ENCODE measurements around the gene RILP.

RILP gene

DNA sequence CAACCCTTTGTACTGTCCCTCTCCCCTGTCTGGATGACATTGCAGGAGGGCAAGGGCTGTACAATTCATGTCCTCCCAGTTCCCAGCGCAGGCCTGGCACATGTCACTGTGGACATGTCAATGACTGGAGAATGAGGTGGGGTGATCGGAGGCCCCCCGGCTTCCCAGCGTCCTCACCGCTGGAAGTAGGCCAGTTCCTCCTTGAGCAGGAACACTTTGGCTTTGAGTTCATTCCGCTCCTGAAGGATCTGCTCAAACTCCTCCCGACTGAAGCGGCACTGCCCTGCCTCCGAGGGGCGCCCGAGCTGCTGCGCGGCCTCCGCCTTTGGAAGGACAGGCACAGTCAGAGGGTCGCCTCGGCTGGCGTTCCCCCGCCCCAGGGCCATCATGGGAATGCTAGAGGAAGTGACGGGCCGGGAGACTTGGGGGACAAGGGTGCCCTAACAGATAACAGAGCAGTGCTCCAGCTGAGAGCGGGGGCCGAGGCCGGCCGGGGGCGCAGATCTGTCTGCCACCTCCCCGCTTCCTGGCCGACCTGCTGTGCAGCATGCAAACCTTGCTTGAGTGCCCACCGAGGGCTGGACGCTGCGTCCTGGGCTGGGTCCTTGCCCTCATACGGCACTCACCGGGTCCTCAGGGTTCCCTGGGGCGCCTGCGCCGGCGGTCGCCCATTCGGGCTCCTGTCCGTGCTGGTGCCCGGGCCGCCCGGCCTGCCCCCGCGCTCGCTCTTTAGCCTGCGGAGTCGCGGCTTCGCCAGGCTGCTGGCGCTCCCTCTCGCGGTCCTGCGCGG lies 1.3 kb downstream of the RILP start:
- DNase-seq, result peak in 1 of 2 donors; percentile 36

DNA sequence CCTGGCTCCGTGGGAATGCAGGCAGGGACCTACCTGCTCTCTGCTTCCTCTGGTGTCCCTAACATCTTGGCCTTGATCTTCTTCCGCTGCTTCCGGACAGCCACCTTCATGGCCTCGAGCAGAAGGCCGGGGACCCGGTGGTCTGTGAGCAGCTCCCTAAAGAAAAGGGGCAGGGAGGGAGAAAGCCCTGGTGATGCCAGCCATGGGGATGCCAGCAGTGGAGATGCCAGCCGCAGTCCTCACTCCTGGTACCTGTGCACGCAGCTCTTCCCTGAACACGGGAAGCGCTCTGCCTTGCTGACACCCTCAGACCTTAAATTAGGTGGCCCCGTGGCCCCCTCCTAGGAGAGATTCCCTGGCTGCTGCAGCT lies 1.9 kb downstream of the RILP start:
- no peak for DNase-seq

DNA sequence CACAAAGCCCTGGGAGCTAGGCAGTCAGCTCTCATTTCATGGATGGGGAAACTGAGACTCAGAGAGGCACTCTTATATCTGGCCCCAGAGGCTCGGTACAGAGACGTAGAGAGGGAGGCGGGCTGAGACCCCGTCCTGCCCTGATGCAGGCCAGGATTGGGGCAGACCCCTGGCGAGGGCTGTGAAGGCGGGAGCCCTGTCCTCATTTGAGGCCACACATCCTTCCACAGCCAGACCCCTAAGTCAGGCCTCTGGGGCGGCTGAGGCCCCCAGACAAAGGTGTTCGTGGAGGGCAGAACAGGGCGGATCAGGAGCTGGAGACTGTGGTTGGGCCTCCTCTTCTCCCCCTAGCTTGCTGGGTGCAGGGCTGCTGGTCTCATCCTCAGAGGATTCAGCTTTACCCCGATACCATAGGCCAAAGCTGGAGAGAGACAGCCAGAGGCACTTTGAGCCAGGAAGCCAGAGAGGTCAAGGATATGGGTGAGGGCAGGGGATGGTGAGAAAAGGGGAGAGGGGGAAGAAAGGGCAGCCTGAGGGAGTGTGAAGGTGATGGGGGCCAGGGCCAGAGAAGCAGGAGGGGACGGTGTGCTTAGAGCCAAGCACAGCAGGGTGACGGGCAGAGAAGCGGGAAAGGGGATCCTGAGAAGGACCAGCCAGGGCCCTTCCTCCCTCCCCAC lies 3.3 kb downstream of the RILP start:
- no peak for DNase-seq

DNA sequence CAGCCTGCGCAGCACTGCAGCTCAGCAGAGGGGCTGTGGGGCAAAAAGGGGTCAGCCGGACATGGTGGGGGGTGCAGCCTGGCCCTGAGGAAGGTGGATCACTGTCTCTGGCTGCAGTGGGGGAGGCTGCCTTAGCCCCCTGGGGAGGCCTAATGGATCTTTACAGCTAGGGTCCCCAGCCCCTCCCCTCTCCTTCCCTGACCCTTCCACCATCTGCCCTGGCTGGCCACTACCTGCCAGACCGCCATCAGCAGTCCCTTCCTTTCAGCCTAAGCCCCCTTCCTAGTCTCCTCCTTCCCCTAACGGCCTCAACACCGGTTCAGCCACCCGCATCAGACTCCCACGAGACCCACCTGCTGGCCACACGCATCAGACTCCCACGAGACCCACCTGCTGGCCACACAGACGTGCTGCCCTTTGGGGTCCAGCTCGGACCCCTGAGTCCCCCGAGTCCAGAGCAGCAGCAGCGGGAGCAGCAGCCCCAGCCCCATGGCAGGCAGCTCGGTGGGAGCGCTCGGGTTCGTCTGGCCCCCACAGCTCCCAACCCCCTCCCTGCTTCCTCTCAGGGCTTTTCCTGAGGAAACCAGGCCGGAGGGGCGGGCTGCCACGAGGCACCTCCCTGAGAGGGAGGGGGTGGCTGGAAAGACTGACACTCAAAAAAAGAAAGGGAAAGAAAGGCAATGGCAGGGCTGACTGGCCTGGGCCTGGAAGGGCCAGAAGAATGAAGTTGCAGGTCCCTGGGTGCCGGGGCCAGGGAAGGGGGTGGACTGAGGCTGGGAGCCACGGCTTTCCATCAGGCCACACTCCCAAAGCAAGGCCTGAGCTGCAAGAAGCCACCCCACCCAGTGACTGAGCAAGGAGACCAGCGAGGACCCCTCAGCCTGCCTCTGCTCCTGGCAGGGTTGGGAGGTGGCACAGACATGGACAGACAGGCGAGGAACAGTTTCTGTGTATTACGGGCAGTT lies 4.2 kb downstream of the RILP start, which contains the start of gene SCARF1:
Gene SCARF1 (minus strand): TSS at position 526 of the 965 bp plus-strand sequence. CDS start 35 bp downstream, at position 491.
- DNase-seq, result peak; percentile 73 to 79

DNA sequence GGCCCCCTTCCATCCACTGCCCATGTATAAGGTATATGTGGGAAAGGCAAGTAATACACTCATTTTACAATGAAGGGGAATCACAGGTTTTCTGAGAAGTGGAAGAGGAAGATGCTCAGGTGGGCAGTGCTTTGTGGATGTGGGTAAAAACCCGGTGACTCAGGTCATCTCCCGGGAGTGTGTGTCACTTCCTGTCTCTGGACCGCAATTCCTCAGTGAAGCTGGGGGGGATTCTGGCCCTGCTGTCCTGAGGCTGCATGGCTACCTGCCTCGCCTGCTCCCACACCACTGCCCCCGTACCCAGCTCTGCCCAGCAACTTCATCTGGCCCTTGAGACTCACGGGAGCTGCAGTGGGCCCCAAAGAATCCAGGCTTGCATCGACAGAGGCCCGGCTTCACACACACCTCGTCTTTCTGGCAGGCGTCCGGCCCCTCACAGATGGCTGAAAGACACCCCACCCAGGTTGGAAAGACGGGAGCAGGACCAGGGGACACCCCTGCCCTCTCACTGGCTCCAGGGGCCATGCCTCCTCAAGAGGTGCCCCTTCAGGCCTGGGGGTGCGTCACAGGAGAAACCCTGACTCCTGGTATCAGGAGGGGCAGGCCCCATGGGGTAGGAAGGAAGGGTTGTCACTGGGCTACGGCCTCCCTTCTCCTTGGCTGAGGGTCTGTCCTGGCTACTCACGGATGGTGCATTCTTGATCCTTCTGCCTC lies 5.0 kb downstream of the RILP start:
- DNase-seq, result peak; percentile 58 to 88

DNA sequence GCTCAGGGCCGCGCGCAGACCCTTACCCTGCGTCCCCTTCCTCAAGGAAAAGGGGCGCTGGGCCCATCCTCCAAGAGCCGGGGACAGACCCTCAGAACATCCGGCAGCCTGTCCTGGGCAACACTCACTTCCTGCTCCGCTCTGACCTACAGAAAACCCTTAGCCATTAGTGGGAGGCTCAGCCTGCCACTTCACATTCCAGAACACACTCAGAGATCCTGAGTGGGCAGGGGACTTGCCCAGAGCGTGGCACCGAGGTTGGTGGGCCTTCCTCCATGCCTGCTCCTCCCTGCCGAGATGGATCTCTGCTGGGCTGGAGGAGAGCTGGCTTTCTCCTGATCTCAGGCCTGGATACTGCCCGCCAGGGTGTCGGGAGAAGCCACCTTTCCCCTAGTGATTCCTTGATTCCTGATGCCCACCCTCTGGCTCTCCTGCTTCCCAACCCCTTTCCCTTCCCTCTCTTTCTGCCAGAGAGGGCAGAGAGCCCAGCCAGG lies 5.6 kb downstream of the RILP start:
- peak; percentile 58 to 84 for DNase-seq

DNA sequence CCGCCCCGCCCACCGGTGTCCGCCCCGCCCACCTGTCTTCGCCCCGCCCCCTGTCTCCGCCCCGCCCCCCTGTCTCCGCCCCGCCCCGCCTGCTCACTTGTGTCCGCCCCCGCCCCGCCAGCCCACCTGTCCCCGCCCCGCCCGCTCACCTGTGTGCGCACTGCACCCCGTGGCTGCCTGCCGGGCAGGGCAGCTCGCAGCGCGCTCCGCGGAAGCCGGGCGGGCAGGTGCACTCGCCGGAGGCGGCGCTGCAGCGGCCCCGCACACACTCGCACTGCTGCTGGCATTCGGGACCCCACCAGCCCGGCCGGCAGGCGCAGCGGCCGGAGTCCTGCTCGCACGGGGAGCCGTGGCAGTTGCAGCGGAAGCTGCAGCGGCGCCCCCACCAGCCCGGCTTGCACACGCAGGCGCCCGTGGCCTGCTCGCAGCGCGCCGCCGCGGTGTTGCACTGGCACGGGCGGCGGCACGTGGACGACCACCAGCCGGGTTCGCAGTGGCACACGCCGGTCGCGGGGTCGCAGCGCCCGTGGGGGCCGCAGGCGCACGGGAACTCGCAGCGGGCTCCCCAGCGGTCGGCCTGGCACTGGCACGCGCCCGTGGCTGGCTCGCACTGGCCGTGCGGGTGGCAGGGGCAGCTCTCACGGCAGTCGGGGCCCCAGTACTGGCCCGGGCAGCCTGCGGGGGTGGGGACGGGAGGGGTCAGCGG lies 6.2 kb downstream of the RILP start:
- DNase-seq, result no peak

DNA sequence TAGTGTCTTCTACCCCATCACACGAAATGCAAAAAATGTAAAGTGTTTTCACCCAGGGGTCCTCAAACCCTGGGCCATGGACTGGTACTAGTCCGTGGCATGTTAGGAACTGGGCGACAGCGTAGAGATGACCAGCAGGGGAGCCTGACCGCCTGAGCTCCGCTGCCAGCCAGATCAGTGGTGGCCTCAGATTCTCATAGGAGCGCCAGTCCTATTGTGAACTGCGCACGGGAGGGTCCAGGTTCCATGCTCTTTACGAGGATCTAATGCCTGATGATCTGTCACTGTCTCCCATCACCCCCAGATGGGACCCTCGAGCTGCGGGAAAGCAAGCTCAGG lies 8.6 kb downstream of the RILP start:
- DNase-seq, result no peak

DNA sequence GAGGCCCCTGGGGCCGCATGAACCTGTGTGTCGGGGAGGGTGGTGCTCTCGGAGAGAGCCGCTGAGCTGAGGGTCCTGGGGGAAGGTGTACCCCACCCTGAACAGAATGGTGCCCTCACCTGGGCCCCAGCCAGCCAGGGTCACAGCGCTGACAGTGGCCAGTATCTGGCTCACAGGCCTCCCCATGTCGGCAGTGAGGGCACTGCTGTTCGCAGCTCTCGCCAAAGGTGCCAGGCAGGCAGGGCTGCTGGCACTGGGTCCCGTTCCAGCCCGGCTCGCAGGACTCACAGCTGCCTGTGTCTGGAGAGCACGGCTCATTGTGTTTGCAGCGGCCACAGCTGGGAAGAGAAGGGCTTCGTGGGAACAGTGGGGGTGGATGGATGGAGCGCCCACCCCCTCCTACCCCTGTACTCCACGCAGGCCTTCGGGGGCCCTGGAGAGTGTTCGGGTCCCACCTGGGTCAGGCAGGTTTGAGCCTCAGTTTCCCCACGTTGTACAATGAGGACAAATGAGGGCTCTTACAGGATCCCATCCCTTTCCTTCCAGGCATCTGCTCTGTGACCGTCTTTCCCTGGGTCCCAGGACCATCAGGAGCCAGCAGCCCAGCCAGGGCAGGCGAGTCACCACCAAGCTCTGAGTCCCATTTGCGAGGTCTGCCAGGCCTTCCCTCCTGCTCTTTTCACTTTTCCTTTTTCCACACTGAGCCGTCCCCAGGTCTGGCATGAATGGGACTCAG lies 9.2 kb downstream of the RILP start:
- DNase-seq, result no peak

DNA sequence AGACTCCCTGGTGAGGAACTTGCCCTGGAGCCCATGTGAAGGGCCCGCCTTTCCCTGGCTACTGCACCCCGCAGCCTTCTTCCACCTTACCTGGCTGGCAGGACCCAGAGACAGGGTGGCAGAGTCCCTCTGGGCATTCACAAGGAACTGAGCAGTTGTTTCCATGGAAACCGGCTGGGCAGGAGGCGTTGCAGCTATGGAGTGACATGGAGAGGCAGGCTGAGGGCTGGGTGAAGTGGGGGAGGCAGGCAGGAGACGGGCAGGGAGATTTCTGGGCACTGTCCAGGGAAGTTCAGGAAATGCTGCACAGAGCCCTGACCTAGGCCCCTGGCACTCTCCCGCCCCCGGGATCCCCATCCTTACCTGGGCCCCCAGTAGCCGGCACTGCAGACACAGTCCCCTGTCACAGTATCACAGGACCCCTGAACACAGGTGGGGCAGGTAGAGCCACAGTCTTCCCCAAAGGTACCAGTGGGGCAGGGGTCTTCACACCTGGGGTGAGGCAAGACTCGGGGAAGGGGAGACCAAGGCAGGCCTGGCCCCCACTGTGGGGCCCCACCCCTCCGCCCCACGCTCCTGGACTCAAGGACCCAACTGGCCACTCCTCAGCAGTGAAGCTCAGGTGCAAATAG lies 10.0 kb downstream of the RILP start:
- DNase-seq, result no peak

DNA sequence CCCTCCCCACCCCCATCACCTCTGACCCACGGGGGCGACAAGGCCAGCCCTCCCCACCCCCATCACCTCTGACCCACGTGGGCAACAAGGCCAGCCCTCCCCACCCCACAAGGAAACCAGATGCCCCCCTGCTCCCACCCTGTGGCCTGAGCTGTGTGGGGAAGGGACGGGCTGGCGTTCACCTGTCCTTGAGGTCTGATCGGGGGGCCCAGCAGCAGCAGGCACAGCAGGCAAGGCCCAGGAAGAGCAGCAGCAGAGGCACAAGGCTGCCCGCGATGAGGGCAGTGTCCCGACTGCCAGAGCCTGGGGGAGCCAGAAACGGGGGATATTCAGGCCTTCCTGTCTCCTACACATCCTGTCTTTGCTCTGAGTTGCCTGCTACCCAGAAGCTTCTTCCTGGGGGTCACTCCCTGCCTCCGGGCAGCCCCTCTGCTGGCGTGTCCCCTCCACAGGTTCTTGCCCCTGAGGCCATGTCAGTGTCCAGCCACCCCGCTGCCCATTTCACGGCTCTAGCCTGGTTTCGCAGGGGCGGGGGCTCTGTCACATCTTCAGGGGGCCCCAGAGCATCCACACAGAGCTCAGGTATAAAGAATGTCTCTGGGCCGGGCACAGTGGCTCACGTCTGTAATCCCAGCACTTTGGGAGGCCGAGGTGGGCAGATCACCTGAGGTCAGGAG lies 10.9 kb downstream of the RILP start:
- DNase-seq, result no peak

DNA sequence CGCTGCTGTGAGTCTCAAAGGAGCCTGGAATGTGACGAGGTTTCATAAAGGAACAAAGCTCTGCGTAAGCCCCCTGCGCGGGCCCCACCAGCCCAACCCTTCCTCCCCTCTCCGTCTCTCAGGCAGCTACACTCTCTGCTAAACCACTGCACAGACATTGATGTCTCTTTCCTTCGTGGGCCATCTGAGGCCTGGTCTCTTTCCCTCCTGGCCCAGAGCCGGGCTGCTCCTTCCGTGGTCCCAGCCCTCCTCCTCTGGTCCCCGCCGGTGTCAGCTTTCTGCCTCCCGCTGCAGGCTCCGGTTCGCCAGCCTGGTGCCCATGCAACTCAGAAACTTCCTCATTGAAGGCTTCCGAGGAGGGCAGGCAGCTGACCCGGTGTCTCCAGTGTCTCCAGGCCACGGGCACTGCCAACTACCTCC lies 11.5 kb downstream of the RILP start:
- no peak for DNase-seq

DNA sequence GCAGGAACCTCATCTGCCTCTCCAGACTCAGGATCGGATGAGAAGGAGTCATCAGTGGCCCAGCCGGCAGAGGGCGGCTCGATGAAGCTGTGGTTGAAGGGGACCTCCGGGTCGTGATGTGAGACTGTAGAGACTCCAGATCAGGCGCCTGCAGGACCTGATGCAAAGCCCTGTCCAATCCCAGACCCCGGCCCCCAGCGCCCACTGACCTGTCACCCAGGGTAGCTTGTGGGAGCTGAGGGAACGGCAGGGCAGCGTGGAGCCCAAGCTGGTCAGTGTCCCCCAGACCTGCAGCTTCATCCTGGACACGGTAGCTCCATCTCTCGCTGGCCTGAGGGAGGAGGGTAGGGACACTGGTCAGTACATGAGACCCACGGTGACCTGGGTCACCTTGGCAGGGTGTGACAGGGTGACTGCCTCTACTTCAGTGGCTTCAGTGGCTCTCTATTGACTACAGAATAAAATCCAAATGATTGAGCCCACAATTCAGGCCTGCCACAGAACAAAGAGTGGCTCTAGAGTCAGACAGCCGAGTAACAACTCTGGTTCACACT lies 12.9 kb downstream of the RILP start:
- no peak for DNase-seq

DNA sequence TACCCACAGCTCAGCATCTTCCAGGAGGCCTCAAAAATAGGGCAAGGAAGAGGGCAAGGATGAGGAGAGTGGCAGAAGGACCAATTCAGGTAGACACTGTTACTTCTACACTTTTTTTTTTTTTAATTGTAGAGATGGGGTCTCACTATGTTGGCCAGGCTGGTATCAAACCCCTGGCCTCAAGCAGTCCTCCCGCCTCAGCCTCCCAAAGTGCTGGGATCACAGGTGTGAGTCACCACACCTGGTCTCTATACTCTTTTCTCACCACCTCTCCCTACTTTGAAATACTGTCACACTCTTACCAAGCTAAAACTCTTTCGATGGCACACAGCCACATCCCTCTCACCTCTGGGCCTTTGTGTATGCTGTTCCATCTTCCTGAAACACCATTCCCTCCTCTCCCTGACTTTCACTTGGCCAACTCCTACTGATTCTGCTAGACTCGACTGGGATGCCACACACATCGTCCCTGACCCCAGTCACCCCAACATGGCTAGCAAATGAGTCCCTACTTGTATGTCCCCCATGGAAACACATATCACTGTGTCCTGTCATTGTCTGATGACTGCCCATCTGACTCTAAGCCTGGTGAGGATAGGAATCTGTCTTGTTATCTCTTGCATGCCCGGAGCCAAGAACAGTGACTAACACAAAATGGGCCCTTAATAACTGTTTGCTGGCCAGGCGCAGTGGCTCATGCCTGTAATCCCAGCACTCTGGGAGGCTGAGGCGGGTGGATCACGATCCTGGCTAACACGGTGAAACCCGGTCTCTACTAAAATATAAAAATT lies 13.8 kb downstream of the RILP start:
- DNase-seq, result no peak

DNA sequence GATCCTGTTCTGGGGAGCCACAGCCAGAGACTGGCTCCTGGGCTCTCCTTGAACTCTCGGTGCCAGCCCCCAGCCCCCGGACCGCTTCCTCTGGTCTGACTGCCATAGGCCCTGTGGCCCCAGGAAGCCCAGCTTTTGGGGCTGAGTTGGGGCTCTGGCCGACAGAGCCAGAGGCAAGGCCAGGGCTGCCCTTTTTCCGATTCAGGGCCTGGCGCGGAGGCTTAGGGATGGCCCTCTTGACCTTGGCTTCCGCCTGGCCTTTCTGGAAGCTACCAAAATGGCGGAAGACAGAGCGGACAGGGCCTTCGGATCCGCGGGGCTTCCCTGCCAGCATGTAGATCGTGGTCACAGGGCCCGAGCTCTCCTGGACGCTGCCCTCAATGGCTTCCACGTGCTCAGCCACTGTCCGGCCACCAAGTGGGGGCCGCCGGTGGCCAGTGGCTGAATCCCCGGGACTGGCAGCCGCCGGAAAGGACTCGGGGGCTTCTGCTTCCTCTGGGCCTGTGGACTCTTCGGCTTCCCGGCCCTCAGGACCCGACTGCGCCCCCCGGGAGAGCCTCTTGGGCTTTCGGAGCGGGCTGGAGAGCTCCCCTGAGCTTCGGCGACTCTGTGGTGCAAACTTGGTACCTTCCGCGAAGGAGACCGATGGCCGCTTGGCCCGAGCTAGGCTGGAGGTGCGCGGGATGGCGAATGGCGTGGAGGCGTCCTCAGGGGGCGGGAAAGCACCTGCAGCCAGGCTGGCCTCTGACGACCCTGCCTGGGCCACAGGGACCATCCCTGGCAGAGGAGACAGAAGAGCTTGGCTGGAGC lies 14.6 kb downstream of the RILP start:
- DNase-seq, result no peak

DNA sequence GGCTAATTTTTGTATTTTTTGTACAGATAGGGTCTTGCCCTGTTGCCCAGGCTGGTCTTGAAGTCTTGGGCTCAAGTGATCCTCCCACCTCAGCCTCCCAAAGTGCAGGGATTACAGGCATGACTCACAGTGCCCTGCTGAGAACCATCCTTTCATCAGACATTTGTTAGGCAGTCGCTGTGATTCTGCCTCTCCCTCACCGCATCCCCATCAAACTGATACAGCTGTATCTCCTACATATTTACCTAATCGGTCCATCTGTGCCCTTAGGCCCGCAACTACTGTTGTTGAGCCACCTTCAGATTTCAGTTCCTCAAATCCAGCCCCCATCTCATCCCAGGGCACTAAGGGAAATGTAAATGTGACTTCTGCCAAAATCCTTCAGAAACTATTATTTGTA lies 19.0 kb downstream of the RILP start:
- DNase-seq, result peak in 1 of 2 donors; percentile 34

DNA sequence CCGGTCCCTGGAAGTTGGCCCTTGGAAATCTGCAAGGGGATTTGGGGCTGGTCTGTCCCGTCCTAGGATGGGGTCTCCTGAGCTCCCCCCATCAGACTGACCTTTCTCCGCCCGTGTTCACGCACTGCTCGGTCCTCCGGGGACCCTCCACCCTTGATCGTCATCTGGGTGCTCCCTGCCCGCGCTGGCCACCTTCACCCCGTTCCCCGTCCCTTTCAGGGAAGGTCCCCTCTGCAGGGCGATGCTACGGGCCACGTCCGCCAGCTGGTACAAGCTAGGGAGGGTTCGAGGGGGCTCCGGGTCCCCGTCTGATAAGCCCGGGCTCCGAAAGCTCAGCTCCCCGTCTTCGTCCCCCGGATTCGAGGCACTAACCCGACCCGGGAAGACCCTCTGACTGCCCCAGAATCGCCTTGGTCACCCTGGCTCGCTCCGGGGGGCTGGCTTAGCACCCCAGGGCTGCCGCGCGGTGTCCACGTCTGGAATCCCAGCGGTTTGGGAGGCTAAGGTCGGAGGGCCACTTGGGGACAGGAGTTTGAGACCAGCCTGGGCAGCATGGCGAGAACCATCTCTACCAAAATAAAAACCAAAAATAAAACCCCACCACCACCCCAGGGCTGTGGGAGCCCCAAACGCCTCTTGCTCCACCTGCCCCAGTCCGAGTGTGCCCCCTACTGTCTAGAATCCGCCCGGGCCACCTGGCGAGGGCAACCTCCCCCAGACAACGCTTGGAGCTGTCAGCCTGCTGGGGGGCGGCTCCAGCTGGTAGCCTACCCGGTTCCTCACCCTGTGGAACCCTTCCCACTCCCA lies 20.0 kb downstream of the RILP start:
- DNase-seq, result peak in 1 of 2 donors; percentile 63
